GM19467 (cell line): ENCODE measurements around the gene TRIM73.
A peak's percentile ranks its signal among the peaks of the same experiment; 100 is the strongest.
"Not testable (repeated sequence)": the region's sequence is repeated elsewhere in the genome, so short reads cannot be mapped to it uniquely, and the experiment has no call there.

Experiments used
- ATAC-seq: cut with Tn5 transposase; IDR thresholded peaks from one replicate; pipeline ENCODE4 v1.9.1; 2021; ENCODE audit warnings: mild to moderate bottlenecking, moderate library complexity; ENCODE audit not compliant: unreplicated experiment

Gene TRIM73

DNA sequence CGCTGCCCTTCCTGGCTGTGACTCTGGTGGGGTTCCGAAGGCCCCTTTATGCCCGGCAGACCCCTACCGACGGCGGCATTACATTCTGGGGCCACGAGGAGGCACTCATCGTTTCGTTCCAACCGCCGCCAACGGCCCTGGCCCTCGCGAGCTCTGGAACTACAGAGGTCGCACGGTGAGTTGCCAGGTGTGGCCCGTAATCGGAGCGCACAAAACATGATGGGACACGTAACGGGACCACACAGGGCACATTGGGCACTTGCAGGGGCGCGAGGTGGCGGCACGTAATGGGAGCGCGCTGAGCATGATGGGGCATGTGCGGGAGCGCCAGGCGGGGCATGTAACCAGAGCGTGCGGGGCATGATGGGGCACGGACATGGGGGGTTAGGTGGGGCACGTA lies at the start of gene TRIM73:
Gene TRIM73, plus strand, starts transcription at position 301 of the 400 bp plus-strand sequence. CDS start 3,305 bp downstream, outside the sequence.
- not testable (repeated sequence) for ATAC-seq

DNA sequence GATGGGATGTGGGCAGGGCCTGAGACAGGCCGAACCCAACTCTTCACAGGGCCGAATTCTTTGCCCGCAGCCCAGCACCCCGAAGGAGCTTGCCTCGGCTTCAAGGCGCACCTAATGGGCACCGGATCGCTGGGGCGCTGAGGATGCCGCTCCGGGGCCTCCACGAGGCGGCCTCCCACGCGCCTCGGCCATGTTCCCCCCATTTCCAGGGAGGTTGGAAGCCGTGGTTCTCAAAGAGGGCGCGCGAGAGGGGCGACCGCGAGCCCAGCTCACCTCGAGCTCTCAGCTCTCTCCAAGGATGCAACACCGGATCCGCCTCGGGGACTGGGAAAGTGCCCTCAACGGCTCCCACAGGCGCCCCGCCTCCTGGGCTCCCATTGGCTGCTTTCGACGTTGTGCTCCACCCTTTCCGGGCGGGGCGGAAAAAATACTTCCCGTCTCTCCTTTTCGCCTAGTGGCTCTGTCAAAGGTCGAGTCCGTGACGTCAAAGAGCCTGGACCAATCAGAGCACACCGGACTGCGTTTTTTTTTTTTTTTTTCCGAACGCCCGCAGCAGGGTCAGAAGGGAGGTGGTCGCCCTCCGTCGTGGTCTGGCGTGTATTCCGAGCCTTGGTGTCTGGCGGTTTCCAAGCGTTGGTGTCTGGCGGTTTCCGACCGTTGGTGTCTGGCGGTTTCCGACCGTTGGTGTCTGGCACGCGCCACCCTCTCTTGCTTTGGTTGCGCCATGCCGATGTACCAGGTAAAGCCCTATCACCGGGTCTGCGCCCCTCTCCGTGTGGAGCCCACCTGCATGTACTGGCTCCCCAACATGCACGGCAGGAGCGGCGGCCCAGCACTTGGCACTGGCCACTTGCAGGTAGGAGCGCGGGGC lies 36.5 kb upstream of the TRIM73 start:
- ATAC-seq, result peak; percentile 69

DNA sequence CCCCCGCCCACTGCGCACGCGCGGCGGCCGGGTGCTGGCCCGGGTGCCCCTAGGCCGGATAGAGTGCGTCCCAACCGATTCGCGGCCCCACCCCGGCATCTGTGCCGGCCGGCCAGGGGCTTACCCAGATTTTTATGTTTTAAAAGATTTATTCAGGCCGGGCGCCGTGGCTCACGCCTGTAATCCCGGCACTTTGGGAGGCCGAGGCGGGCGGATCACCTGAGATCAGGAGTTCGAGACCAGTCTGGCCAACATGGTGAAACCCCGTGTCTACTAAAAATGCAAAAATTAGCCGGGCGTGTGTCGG lies 35.9 kb upstream of the TRIM73 start:
- ATAC-seq, result peak; percentile 45

DNA sequence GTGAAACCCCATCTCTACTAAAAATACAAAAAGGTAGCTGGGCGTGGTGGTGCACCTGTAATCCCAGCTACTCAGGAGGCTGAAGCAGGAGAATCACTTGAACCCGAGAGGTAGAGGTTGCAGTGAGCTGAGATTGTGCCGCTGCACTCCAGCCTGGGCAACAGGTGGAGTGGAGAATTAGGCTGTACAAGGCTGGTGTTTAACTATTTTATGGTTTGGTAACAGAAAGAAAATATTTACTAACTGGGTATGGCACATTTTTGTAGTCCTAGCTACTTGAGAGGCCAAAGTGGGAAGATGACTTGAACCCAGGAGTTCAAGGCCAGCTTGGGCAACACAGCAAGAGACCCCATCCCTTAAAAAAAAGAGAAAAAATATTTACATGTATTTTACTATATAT lies 31.4 kb upstream of the TRIM73 start:
- not testable (repeated sequence) for ATAC-seq

DNA sequence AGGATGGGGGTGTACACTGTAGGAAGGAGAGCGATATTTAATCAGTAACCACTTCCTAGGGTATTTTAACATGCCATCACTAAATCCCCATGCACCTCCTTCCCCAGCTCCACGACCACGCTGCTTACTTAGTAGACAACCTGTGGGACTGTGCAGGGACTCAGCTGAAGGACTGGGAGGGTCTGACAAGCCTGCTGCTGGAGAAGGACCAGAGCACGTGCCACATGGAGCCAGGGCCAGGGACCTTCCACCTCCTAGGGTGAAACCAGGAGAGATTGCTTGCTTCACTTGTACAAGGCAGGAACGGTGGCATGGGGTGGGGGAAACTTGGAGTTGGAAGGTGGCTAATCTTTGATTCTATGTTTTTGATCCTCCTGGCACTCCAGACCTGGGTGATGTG lies 28.8 kb upstream of the TRIM73 start:
- ATAC-seq, result not testable (repeated sequence)

DNA sequence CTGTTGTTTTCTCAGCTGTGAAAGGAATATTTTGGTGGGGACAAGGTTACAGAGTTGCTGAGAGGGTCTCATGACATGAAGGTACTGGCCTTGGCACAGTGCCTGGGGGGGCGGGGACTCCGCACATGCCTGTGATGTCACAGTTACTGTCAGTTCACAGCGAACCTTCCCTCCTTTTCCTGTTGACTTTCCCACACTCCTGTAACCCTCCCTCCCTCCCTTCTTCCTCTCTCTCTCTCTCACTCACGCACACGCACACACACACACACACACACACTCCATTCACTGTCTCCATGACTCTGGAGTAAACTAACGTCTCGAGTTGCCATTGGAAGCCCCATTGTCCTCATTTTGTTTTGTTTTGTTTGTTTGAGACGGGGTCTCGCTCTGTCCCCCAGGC lies 28.1 kb upstream of the TRIM73 start:
- not testable (repeated sequence) for ATAC-seq

DNA sequence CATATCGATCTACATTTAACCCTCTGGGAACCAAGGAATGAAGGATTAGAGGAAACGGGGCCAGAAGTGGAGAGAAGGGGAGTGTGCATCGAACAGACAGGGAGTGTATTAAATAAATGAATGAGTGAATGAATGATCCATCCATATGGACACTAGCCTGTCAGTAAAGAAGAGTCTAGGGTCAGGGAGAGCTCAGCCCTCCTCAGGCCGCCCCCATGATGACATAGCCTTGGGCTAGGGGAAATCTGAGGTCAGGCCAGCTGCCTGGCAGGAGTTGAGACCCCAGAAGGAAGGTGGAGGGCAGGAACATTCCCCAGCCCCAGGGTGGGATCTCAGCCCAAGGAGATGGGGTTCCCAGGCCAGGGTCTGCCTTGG lies 21.3 kb upstream of the TRIM73 start:
- not testable (repeated sequence) for ATAC-seq

DNA sequence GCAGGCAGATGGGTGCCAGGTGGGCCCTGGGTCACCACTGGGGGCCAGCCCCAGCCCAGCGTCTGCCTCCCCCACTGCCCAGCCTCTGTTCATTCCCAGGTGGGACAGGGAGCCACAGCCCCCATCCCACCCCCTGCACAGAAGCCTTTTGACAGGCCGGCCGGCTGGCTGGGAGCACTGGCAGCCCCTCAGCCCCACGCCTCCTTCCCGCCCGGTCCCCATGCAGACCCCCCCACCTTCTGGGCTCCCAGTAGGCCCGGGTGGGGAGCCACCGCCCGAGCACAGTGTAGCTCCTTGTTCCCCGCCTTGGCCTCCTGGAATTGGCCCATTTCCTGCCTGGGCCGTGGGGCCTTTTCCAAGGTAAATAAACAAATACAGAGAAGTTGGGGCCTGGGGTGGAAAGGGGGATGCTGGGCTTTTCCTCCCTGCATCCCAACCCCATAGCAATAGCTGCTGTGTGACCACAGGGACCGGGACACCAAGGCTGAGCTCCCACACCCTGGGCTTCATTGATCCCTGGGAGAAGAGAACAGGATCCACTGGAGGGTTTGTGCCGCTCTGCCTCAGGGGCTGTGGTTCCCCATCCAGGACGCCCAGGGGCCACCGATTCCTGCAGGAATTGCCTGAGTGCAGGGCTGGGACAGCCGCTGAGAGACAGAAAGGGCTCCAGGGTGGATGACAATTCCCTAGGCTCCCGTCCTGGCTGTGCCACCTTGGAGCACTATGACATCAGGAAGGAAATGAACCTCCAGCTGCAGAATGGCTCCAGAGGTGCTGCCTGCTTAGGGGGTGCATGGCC lies 20.7 kb upstream of the TRIM73 start:
- ATAC-seq, result not testable (repeated sequence)

DNA sequence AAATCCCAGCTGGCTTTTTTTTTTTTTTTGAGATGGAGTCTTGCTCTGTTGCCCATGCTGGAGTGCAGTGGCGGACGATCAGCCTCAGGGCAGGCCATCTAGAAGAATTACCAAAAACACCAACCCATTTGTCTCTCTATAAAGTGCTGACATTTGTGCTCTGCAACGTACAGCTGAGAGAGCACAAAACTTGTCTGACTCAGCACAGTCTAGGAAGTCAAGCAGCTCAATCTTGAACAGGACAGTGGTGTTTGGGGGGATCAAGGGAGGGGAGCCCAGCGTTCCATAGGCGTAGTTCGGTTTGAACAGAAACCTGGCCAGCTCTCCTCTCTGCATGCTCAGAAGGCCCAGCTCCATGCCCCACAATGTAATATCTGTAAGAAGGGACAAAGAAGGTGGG lies 2.2 kb upstream of the TRIM73 start:
- not testable (repeated sequence) for ATAC-seq

DNA sequence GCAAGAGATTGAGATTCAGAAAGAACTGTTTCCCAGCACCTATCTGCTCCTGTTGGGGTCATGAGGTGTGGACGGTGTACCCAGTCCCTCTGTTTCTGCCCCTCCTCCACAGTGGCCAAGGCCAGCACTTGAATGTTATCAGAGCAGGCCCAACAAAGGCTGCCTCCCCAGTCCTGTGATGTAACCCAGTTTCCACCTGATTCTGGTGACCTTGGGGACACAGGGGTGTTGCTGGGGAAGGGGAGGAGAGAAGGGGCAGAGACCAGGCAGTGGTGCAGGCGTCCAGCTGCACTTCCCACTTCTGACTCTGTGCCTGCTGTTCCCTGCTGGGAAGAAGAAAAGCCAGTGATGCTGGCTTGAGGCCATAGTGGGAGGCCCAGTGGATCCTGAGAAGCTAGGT lies 2.4 kb downstream of the TRIM73 start:
- ATAC-seq, result not testable (repeated sequence)

DNA sequence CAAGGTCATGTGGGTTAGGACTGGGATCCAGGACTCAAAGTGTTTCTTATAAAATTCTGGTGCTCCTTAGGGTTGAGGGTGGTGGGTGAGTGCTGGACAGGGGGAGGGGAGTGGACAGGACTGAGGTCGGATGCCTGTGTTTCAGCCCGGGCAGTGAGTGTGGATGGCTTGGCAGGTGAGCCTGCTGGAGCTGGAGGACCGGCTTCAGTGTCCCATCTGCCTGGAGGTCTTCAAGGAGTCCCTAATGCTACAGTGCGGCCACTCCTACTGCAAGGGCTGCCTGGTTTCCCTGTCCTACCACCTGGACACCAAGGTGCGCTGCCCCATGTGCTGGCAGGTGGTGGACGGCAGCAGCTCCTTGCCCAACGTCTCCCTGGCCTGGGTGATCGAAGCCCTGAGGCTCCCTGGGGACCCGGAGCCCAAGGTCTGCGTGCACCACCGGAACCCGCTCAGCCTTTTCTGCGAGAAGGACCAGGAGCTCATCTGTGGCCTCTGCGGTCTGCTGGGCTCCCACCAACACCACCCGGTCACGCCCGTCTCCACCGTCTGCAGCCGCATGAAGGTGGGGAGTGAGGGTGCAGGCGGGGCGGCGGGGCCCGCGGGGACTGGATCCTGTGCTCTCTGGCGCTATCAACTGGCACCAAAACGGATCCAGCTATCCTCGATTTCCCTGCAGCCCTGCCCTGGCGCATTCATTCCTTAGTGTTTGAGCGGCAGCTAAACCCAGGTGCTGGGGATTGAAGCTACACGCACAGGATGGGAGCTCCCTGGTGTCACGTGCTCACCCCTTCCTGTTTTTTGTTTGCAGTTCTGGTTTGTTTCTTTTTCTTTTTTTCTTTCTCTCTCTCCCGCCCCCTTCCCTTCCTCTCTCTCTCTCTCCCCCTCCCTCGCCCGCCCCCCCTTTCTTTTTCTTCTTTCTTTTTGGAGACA lies 3.6 kb downstream of the TRIM73 start:
- ATAC-seq, result peak; percentile 50

DNA sequence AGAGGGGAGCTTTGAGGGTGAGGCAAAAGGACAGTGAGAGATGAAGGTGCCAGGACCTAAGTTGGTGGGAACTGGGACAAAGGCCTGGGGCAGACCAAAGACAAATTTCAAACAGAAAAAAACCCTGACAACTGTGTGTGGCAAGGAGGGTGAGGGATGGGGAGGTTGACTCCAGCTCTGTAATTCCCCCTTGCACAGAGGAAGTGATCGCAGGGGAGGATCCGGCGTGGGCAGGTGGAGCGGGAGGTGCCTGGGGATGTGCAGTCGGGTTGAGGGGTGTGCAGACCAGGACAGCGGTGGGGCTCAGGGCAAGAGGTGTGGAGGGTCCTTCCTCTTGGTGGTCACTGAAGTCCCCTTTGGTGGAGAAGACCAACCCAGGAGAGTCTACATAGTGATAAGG lies 5.1 kb downstream of the TRIM73 start:
- ATAC-seq, result not testable (repeated sequence)

DNA sequence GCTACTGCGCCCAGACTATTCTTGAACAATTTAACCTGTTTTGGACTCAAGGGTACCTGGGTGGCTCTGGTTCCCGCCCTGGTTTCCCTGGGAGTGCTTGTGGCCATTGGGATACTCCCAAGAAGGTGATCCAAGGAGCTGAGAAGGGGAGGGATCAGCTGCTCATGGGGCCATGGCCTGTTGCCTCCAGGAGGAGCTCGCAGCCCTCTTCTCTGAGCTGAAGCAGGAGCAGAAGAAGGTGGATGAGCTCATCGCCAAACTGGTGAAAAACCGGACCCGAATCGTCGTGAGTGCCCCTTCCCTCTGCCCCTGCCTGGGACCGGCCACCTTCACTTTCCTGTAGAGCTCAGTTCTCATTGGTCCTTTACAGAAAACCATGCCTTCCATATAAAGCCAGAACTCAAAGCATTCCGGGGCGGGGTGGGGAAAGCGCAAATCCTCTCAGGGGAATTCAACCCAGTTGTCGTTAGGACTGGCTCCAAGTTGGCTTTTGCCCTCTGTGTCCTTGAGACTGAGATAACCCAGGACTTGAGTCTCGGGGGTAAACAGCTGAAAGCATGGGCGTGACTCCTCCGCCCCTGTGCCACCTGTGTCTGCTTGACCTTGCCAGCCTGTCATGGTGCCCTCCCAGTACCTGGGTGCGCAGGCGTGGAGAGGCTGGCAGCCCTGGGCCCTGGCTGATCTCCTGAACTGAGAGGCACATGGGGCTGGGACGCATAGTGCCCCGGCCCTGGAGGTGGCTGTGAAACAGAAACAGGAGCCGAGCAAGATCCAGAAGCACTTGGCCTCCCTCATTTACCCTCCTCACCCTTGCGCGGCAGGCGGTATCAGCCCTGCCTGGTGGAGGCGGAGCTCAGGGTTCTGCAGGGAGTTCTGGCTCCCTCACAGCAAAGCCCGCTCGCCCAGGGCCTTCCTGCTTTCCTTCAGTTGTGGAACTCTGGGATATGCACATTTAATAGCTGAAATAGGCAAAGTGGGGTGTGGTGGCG lies 8.3 kb downstream of the TRIM73 start:
- ATAC-seq, result not testable (repeated sequence)

DNA sequence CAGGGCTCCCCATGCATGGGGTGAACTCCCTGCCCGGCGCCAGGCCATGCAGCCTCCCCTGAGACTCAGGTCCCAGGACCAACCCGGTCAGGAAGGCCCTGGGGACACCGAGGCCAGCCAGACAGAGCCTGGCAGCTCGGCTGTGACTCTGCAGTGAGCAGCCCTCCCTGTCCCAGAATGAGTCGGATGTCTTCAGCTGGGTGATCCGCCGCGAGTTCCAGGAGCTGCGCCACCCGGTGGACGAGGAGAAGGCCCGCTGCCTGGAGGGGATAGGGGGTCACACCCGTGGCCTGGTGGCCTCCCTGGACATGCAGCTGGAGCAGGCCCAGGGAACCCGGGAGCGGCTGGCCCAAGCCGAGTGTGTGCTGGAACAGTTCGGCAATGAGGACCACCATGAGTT lies 9.2 kb downstream of the TRIM73 start:
- not testable (repeated sequence) for ATAC-seq

DNA sequence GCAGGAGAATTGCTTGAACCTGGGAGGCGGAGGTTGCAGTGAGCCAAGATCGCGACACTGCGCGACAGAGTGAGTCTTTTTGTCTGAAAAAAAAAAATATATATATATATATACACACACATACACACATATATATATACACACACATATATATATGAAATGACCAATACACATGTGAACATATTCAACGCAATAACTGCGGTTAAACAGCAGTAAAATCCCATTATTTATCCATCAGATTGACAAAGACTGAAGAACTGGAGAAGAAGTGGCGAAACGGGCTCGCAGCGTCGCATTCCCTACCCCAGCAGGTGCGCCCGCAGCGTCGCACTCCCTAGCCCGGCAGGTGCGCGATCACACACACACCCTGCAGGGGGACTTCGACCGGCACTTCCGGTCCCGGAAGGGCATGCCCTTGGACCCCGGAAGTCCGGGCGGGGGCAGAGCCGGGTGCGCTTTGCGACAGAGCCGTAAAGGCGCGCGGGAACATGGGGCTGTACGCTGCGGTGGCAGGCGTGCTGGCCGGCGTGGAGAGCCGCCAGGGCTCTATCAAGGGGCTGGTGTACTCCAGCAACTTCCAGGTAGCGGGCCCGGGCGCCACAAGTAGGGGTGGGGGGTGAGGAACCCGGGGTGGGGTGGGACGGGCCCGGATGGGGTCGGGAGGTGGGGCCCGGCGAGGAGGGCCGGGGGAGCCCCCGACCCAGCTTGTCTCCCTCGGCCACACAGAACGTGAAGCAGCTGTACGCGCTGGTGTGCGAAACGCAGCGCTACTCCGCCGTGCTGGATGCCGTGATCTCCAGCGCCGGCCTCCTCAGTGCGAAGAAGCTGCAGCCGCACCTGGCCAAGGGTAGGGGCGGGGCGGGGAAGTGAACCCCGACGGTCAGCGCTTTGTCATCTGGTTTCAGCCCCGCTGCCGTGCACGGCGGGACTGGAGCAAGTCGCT lies 14.7 kb downstream of the TRIM73 start:
- peak; percentile 90 for ATAC-seq

DNA sequence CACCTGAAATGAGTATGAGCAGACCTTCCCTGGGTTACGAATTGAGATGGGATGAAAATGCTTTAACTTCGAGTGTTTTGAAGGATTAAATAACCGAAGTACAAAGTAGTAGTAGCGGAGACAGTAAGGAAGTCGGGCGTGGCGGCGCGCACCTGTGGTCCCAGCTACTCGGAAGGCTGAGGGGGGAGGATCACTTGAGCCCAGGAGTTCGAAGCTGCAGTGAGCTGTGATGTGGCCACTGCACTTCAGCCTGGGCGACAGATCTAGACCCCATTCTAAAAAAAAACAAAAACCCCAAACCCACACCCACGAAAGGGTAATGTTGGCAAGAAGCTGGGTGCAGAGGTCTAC lies 15.4 kb downstream of the TRIM73 start:
- ATAC-seq, result peak; percentile 14

DNA sequence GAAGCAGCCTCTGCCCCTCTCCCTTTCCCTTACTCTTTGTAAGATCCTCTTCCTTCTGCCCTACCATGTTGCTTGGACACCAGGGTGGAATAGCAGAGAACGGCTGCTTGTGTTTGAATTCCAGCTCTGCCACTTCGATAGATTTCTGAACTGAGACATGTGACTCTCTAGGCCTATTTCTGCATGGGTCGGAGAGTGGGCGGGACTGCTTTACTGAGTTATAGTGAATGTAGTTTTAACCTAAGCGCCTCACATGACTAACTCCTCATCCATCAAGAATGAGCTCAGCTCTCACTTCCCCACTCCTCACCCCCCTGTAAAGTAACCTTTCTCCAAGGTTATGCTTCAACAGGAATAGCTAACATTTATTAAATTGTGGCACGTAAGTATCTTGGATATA lies 18.8 kb downstream of the TRIM73 start:
- ATAC-seq, result not testable (repeated sequence)

DNA sequence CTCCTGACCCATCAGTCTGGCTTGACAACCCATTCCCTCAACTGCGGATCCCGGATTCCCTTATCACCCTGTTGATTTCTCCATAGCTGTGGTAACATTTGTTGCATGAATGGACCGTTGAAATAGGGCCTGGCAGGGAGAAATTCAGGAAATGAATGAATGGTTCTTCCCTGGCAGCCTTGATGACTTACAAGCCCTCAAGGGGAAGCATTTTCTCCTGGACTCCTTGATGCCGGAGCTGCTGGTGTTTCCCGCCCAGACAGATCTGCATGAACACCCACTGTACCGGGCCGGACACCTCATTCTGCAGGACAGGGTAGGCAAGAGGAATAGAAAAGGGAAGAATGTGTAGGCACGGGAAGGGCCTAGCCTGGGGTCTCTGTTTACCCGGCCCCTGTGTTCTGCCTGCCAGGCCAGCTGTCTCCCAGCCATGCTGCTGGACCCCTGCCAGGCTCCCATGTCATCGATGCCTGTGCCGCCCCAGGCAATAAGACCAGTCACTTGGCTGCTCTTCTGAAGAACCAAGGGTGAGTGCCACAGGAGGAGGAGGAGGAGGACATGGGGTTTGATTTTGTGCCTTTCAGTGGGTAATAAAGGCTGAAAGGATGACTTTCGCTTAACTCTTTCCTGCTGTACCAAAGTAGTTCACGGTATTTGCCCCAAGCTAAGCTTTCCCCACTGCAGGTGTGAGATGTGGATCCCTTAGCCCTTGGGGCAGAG lies 19.4 kb downstream of the TRIM73 start:
- not testable (repeated sequence) for ATAC-seq
